KMS-11 (cell line): ENCODE data around the gene KIFC3.

Experiments used
- H2AFZ ChIP-seq: fragments of 200-600 bp; sonication (generic); 2 replicates; pipeline ENCODE4 v1.6.1; 2016; ENCODE audit warnings: antibody characterized with exemption, mixed run types, low read depth
- H3K27ac ChIP-seq: fragments of 200-600 bp; sonication (generic); 2 replicates; pipeline ENCODE4 v1.6.1; 2016; ENCODE audit warnings: mild to moderate bottlenecking, mixed run types
- H3K27me3 ChIP-seq: fragments of 200-600 bp; sonication (generic); 2 replicates; pipeline ENCODE4 v1.6.1; 2017; ENCODE audit warnings: mild to moderate bottlenecking, low read depth, mixed run types, moderate library complexity; ENCODE audit not compliant: insufficient read depth
- H3K36me3 ChIP-seq: fragments of 200-600 bp; sonication (generic); 2 replicates; pipeline ENCODE4 v1.6.1; 2017; ENCODE audit warnings: mild to moderate bottlenecking, mixed run types; ENCODE audit not compliant: insufficient read depth
- H3K4me1 ChIP-seq: fragments of 200-600 bp; sonication (generic); 2 replicates; pipeline ENCODE4 v1.6.1; 2016; ENCODE audit warnings: mild to moderate bottlenecking, low read depth, mixed run types; ENCODE audit not compliant: poor library complexity, severe bottlenecking
- H3K4me2 ChIP-seq: fragments of 200-600 bp; sonication (generic); 2 replicates; pipeline ENCODE4 v1.7.0; 2016; ENCODE audit warnings: mild to moderate bottlenecking, mixed run types
- H3K4me3 ChIP-seq: fragments of 200-600 bp; sonication (generic); IDR thresholded peaks from 2 replicates; pipeline ENCODE4 v1.6.1; 2017; ENCODE audit warnings: low read depth, low read length, mixed read lengths; ENCODE audit not compliant: insufficient read depth
- H3K79me2 ChIP-seq: fragments of 200-600 bp; sonication (generic); 2 replicates; pipeline ENCODE4 v1.6.1; 2016; ENCODE audit warnings: low read depth, mixed run types; ENCODE audit not compliant: insufficient read depth
- H3K9ac ChIP-seq: fragments of 200-600 bp; sonication (generic); 2 replicates; pipeline ENCODE4 v1.6.1; 2016; ENCODE audit warnings: mild to moderate bottlenecking, mixed run types
- H4K20me1 ChIP-seq: fragments of 200-600 bp; sonication (generic); 2 replicates; pipeline ENCODE4 v1.6.1; 2016; ENCODE audit warnings: mild to moderate bottlenecking, mixed run types; ENCODE audit not compliant: insufficient read depth
- TF ChIP-seq, protein P1 (sequence below): fragments of 200-600 bp; sonication (generic); conservative IDR thresholded peaks from 2 replicates; pipeline ENCODE4 v1.6.1; 2017; ENCODE audit warnings: low read depth, mild to moderate bottlenecking, antibody characterized with exemption, low read length, moderate library complexity, mixed read lengths

The KIFC3 gene

DNA sequence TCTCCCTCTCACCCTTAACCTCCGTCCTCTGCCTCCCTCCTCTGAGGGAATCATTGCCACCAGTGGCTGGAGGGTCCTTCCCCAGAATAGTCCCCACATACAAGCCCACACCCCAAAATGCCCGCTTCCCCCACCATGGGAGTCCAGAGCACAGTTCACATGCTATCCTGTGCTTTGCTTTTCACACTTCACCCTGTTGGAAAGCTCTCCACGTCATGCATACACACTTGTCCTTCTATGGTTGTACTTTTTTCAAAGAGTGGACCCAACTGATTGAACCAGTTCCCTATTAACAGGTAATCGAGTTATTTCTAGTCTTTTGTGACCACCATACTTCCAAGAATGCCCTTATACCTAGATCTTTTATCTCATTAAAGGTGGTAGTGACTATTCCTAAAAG is 23.8 kb upstream of the KIFC3 start:
- no peak overlapping the region for H2AFZ ChIP-seq
- H3K27me3 ChIP-seq, result no peaks in the 10 kb centered on the region
- H3K79me2 ChIP-seq, result no peaks in the 10 kb centered on the region
- H3K4me2 ChIP-seq, result no peak overlapping the region
- TF ChIP-seq, protein P1, sequence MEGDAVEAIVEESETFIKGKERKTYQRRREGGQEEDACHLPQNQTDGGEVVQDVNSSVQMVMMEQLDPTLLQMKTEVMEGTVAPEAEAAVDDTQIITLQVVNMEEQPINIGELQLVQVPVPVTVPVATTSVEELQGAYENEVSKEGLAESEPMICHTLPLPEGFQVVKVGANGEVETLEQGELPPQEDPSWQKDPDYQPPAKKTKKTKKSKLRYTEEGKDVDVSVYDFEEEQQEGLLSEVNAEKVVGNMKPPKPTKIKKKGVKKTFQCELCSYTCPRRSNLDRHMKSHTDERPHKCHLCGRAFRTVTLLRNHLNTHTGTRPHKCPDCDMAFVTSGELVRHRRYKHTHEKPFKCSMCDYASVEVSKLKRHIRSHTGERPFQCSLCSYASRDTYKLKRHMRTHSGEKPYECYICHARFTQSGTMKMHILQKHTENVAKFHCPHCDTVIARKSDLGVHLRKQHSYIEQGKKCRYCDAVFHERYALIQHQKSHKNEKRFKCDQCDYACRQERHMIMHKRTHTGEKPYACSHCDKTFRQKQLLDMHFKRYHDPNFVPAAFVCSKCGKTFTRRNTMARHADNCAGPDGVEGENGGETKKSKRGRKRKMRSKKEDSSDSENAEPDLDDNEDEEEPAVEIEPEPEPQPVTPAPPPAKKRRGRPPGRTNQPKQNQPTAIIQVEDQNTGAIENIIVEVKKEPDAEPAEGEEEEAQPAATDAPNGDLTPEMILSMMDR, result no peak
- no peak overlapping the region for H3K9ac ChIP-seq
- H4K20me1 ChIP-seq, result no peaks in the 10 kb centered on the region
- no peak overlapping the region for H3K27ac ChIP-seq
- H3K4me3 ChIP-seq, result no peak overlapping the region
- H3K36me3 ChIP-seq, result no peaks in the 10 kb centered on the region
- H3K4me1 ChIP-seq, result no peaks in the 10 kb centered on the region

DNA sequence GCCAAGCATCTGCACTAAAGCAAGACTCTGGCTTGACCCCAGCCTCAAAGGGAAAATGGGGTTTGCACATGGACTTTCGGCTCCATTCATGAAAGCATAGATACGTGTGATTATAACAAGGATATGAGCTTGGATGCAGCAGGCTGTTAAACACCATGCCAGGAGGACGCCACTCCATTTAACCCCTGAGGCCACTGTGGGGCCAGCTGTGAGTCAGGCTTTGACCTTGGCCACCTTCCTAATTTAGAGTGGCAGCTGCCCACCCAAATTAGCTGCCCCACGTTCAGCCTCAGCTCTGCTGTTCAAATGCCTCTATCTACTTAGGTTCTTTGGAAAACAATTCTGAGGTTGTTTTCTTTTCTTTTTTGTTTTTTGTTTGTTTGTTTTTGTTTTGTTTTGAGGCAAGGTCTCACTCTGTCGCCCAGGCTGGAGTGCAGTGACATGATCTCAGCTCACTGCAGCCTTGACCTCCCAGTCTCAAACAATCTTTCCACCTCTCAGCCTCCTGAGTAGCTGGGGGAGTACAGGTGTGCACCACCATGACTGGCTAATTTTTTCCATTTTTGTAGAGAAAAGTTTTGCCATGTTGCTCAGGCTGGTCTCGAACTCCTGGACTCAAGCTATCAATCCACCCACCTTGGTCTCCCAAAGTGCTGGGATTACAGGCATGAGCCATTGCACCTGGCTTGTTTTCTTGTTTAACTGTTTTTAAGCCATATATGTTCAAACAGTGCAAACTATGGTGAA is 23.2 kb upstream of the KIFC3 start:
- no peak overlapping the region for H3K9ac ChIP-seq
- H3K4me3 ChIP-seq, result no peak overlapping the region
- no peaks in the 10 kb centered on the region for H3K79me2 ChIP-seq
- no peak overlapping the region for H3K4me2 ChIP-seq
- no peaks in the 10 kb centered on the region for H3K4me1 ChIP-seq
- TF ChIP-seq, protein P1, result no peak
- no peaks in the 10 kb centered on the region for H4K20me1 ChIP-seq
- no peaks in the 10 kb centered on the region for H3K36me3 ChIP-seq
- no peak overlapping the region for H2AFZ ChIP-seq
- H3K27ac ChIP-seq, result no peak overlapping the region
- no peaks in the 10 kb centered on the region for H3K27me3 ChIP-seq

DNA sequence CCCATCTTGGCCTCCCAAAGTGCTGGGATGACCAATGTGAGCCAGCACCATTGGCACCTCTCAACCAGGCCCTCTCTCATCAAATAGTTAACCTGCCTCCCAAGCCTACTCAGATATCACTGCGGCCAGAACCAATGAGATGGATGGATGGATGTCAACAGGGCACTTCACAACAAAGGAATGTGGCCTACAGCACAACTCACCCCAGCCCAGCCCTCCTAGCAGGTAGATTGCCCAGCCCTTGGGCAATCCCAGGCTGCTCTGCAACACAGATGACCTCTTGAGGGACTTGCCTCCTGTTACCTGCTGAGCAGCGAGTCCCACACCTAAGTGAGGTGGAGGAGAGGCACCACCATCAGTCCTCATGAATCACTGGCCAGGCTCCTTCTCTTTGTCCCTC is 22.6 kb upstream of the KIFC3 start:
- TF ChIP-seq, protein P1, result no peak
- Histone ChIP-seq H3K79me2 (no peaks in the 10 kb centered on the region), H3K4me3 (no peak overlapping the region), H2AFZ (no peak overlapping the region), H3K27ac (no peak overlapping the region), H3K4me1 (no peaks in the 10 kb centered on the region), H3K4me2 (no peak overlapping the region), H3K9ac (no peak overlapping the region), H3K27me3 (no peaks in the 10 kb centered on the region), H4K20me1 (no peaks in the 10 kb centered on the region), H3K36me3 (no peaks in the 10 kb centered on the region)

DNA sequence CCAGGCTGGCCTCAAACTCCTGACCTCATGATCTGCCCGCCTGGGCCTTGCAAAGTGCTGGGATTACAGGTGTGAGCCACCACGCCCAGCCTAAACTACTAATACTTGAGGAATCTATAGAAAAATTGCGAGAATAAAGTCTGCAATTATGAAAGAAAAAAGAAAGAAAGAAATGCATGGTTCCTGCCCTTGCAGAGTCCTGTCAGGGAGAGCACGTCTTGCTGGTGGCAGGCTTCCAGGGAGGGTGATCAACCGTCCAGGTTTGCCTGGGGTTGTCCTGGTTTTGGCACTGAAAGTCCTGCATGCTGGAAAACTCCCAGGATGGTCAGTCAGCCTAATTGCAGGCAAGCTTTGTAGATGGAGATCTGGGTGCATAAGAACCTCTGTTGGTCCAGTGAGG is 21.5 kb upstream of the KIFC3 start:
- Histone ChIP-seq H3K79me2 (no peaks in the 10 kb centered on the region), H3K4me2 (no peak overlapping the region), H3K9ac (no peak overlapping the region), H4K20me1 (no peaks in the 10 kb centered on the region), H2AFZ (no peak overlapping the region), H3K27me3 (no peaks in the 10 kb centered on the region), H3K4me3 (no peak overlapping the region), H3K4me1 (no peaks in the 10 kb centered on the region), H3K36me3 (no peaks in the 10 kb centered on the region), H3K27ac (no peak overlapping the region)
- TF ChIP-seq, protein P1, result no peak
